ENCODE results near the gene PPIH.
A peak's percentile ranks its signal among the peaks of the same experiment; 100 is the strongest.
"Not testable (repeated sequence)": the region's sequence is repeated elsewhere in the genome, so short reads cannot be mapped to it uniquely, and the experiment has no call there.

The PPIH gene

DNA sequence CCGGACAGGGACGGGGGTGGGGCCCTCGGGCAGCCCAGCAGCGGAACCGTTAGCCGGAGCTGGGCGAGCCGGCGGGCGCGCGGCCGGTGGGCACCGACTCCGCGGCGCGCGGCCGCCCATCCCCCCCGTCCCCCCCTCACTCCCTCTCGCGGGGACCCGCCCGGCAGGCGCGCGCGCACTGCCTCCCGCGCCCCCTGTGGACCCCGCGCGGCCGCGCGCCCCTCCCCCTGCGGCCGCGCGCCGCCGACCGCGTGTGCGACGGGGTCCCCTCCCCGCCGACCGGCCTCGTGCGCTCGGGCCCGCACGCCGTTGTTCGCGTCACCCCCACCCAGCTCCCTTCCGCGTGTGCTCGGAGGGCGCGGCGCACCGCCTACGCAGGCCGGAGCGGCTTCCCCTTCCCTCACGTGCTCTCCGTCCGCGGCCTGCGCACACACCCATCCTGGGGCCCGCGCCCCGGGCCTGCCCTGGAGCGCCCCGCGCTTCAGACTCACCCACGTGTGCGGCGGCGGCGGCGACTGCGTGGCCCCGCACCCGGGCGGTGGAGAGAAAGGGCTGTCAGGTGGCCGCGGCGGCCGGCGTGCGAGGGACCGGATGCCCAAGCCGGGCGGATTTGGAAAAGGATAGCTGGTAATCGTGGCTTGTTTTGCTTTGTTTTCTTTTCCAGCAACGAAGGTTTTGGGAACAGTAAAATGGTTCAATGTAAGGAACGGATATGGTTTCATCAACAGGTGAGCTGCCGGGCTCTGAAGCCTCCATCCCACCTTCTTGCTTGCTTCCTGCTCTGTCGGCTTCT lies 24.7 kb downstream of the PPIH start:
- peak; percentile 76 for DNase-seq

DNA sequence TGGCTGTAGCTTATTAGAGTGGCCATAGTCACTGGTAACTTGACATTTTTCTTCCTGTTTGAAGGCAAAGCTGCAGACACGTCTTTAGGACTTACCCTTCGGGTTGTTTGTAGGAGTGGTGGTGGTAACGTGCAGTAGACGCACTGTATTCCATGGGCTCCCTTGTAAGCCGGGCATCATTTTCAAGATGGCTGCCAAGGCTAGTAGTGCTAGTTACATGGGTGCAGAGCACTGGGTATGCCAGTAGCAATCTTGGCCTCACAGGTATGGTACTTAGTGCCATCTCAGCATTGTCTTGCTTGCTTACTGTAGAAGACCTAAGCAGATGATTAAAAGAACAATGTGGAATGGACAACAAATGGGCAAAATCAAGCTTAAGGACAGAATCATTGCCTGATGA lies 25.9 kb downstream of the PPIH start:
- no peak for DNase-seq

DNA sequence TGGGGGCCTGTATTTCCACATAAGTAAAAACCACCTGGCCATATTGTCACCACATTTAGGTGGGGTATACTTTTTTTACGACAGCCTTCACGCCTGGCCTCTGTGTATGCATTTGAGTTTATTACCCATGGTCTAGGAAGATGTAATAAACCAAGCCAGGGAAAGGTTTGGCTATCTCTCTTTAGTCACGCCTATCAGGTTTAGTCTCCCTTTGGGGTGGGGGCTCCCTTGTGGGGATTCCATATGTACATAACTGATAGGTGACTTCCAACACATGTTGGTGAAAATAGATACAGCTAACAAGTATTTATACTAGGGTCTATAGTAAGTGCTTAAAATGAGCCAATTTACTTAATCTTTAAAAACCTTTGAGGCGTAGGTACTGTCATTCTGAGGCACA lies 28.2 kb downstream of the PPIH start:
- DNase-seq = no peak

DNA sequence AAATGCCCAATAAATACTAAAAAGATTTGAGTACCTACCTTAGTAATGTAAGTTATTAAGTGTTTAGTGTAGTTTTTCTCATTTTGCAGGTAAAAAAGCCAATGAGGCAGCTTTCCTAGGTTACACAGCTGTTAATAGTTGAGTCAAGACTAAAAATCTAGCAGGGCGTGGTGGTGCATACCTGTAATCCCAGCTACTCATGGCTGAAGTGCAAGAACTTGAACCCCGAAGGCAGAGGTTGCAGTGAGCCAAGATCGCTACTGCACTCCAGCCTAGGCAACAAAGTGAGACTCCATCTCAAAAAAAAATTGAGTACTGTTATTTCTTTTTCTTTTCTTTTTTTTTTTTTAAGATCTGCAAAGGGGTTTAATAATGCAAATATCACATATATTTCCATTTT lies 31.7 kb downstream of the PPIH start:
- DNase-seq = no peak

DNA sequence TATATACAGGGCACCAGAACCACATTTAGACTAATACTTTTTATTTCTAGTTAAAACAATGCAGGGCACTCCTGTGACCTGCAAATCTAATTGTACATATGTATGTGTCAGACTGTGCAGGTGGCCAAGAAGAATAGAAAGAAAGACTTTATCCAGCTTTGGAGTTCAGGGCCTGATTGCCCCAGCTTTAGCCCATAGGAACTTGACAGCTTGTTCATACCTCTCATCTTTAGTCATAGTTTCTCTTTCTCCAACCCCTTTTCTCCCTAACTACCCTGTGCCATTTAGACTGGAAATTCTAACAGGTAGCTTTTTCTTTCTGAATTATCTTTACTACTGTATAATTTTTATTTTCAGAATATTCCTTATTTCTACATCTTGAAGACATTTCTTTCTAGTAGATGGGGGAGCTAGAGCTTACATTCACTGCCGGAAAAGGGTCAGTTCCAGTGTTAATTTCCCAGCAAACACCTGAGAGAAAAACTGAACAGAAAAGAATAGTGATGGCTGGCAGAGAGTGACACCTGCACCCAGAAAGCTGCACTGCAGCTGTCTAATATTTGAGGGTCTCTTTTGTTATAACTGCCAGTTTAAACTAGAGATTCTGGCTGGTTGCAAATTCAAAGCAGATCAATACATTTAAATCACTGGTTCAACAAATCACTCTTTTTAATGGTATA lies 32.4 kb downstream of the PPIH start:
- no peak for DNase-seq

DNA sequence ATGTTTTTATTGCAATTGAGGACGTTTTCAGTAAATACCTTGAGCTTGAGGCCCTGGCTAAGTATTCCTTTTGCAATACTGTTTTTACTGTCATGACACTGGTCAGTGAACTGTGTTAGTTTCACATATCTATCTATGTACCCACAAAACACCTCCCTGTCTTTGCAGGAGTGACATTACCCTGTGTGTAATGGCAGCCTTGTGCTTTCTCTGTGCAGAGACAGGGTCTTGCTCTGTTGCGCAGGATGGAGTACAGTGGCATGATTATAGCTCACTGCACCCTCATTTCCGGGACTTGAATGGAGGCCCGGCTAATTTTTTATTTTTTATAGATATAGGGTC lies 32.9 kb downstream of the PPIH start:
- DNase-seq = no peak

DNA sequence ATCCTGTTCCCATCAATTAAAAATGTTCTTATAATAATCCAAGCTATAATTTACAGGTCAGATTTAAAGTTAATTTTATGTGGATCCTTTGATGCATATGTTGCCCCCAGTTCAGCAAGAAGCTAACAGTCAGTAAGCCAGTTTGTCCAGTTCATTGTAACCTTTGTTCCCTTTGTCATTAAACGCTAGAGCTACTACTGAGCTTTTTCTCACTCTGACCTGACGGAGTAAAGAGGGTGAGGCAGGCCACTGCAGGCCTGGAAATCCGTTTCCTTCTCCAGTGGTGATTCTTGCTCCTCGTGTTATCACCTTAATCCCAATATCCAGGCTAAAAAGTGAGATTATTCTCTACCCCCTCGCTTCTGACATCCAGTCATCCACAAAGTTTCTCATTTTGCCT lies 34.2 kb downstream of the PPIH start:
- no peak for DNase-seq

DNA sequence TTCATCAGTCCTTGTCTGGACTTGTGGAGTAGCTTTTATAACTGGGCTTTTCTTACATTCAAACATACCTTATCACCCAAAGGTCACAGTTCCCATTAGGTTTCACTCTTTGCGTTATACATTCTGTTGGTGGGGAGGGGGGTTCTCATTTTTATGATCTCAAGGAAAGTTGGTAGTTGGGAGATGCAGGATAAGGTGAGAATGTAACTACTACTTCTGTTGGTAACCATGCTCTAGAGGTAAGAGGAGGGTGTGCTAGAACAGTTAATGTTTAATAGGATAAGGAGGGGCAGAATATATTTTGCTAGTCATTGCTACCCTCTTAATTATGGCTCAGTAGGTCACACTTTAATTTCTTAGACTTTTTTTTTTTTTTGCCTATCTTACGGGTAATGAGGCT lies 34.7 kb downstream of the PPIH start:
- DNase-seq = no peak

DNA sequence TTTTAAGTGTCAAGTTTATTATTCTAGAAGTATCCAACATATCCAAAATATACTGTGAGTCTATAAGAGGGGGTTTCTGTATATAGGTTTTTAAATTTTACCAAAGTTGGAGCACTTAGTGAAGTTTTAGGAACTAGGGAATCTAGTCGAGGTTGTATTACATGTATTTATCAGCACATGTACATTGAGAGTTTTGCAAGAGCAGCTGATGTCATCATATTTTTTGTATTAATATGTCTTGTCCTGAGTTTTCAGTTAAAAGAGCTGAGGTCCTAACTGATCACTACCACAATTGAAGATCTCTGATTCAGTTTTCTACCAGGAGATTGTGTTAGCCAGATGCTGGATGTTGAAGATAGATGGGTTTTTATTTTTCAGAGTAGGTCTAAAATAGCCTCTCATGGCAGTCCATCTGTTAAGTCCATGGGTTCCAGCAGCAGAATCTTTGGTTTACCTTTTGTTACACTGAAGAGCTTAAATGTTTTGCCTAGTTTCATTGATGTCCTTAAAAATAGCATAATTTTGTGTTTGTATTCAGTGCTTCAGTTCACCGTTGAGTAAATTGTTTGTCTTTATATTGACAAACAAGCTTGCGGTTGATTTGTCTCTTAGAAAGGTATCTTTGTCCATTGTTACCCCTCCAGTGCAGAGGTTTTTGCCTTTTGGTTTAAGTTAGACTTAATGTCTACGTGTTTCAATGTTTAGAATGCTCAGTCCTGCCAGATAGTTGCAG lies 40.0 kb downstream of the PPIH start:
- DNase-seq = no peak

DNA sequence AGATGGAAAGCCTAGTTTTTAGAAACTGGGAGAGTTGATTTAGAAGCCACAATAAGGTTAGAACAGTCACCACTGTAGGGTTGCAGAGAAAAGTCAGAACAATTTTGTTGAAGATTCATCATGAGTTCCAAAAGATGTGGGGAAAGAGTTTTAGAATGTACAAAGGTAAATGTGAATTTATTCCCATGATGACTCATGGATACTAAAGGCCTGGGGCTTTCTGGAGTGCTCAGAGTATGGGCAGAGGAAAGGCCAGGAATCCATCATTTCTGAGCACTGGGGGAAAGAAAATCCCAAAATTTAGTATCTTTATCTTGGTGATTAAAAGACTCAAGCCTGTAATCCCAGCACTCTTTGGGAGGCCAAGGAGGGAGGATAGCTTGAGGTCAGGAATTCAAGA lies 41.8 kb downstream of the PPIH start:
- no peak for DNase-seq

DNA sequence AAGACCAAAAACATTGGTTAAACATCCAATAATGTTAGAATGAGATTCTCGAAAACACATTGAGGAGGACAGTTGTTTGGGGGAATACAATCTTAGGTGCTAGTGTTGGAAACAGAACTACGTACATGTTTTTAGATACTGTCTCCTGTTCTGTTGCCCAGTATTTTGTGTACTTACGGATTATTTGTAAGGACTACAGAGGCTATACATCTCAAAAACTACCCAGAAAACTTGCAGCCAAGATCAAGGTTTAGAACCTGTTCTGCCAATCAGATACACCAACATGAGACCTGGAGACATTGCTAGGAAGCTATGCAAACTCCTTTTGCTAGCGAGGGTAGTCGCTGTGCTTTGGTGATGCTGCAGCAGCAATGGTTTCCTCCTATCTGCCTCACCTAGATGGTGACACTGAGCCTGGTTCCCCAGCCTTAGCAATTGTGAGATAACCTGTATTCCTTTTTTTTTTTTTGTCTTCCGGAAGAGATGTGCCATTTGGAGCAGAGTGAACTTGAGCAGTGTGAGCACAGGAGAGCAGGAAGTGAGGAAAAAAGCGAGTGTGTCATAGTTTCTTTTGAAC lies 45.8 kb downstream of the PPIH start:
- DNase-seq = no peak

DNA sequence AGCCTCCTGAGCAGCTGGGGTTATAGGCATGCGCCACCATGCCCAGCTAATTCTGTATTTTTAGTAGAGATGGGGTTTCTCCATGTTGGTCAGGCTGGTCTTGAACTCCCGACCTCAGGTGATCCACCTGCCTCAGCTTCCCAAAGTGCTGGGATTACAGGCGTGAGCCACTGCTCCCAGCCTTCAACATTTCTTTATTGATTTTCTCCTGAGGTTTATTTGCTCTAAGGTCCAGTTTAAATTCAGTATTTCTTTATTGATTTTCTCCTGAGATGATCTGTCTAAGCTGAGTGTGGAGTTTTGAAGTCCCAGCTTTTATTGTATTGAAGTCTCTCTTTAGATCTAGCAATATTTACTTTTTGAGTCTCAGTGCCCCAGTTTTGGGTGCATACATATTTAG lies 54.6 kb downstream of the PPIH start:
- DNase-seq = not testable (repeated sequence)

DNA sequence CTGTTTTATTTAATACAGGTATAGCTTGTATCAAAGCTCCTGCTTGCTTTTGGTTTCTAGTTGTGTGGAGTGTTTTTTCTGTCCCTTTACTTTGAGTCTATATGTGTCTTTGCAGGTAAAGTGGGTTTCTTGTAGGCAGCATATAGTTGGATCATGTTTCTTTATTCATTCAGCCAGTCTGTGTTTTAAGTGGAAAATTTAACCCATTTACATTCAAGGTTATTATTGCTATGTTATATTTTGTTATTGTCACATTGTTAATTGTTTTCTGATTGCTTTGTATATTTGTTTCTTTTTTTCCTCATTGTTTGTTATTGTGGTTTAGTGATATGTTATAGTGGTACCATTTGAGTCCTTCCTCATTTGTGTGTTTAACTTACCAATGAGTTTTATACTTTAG lies 55.1 kb downstream of the PPIH start:
- no peak for DNase-seq

DNA sequence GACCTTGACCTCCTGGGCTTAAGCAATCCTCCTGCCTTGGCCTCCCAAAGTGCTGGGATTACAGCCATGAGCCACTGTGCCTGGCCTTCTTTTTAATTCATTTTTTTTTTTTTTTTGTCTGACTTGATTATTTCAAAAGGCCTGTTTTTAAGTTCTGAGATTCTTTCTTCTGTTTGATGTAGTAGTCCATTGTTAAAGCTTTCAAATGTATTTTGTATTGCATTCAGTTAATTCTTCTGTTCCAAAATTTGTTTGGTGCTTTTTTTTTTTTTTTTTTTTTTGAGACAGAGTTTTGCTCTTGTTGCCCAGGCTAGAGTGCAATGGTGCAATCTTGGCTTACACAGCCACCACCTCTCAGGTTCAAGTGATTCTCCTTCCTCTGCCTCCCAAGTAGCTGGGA lies 56.2 kb downstream of the PPIH start:
- DNase-seq = not testable (repeated sequence)

DNA sequence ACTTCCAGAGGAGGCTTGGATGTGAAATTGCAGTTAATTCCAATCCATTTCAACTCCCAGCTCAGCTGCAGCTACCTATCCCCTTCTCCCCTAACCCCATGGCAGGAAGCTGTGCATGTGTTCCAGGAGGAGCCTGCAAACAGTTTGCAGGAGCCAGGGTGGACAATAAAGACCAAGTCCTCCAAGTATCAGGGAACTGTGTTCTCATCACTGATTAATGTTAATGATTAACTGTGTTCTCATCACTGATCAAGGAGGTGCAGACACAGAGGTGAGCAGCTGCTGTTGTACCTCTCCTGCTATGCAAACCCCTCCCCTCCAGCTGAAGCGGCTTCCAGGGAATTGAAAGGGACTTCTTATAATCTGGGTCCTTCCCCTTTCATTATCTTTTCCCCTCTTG lies 62.6 kb downstream of the PPIH start:
- no peak for DNase-seq

DNA sequence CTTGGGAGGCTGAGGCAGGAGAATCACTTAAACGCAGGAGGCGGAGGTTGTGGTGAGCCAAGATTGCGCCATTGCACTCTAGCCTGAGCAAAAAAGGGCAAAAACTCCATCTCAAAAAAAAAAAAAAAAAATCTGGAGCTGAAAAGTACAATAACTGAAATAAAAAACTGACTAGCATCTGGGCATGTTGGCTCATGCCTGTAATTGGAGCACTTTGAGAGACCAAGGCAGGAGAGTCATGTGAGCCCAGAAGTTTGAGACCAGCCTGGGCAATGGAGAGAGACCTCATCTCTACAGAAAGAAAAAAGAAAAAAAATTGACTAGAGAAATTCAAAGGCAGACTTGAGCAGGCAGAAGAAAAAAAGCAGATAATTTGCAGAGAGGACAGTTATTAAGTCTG lies 63.7 kb downstream of the PPIH start:
- DNase-seq = no peak

DNA sequence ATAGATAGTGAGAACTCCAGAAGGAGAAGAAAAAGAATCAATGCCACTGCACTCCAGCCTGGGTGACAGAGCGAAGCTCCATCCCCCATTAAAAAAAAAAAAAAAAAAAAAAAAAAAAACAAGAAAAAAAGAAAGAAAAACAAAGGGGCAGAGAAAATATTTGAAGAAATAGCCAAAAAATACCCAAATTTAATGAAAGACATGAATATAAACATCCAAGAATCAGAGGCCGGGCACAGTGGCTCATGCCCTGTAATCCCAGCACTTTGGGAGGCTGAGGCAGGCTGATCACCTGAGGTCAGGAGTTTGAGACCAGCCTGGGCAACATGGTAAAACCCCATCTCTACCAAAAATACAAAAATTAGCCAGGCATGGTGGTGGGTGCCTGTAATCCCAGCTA lies 64.2 kb downstream of the PPIH start:
- DNase-seq = not testable (repeated sequence)

DNA sequence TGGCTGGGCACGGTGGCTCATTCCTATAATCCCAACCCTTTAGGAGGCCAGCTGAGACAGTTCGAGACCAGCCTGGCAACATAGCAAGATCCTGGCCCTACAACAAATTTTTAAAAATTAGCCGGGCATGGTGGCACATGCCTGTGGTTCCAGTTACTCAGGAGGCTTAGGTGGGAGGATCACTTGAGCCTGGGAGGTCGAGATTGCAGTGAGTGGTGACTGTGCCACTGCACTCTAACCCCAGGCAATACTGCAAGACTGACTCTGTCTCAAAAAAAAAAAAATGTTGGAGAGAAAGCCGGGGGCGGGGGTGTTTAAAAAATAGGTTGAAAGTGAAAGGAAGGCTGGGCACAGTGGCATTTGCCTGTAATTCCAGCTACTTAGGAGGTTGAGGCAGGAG lies 65.3 kb downstream of the PPIH start:
- DNase-seq = no peak

DNA sequence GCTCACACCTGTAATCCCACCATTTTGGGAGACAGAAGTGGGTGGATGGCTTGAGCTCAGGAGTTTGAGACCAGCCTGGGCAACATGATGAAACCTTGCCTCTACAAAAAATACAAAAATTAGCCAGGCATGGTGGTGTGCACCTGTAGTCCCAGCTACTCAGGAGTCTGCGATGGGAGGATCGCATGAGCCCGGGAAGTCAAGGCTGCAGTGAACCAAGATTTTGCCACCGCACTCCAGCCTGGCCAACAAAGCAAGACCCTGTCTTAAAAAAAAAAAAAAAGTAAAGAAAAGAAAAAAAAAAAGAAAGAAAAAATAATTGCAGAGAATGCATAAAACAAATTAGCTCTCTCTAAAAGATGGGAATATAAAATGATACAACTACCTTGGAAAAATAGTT lies 67.6 kb downstream of the PPIH start:
- DNase-seq = not testable (repeated sequence)

All from NCI-H774 (cell line).